ENCODE measurements around the gene GRM1. TPM values are rescaled to one million over a fixed set of nuclear protein-coding genes. Genes with fewer than 3 reads are reported as not detected.

Gene GRM1
- polyA plus RNA-seq, 2 of the 4 experiments (the other 2 are of a cell fraction): 0.04 TPM; not detected in 1

- H3K4me2 ChIP-seq: no peak overlapping the region
- DNase-seq (ENCODE audit: low read depth in 1 of 2, low spot score in 1 of 2): no peak
- no peaks in the 10 kb centered on the region for H3K4me1 ChIP-seq
- FAIRE-seq: no peak
- no peak overlapping the region for H3K27ac ChIP-seq
- WGBS (ENCODE audit: missing lambda C conversion rate): 8% methylated on average over 1 of the region's 1 CpG
- TF ChIP-seq E2F6 (IDR thresholded peaks at IDR 0.05; ENCODE audit: borderline replicate concordance, low read depth) (no peak), BHLHE40 (IDR thresholded peaks at IDR 0.05; ENCODE audit: low read depth, low read length) (no peak), FOSL2 (IDR thresholded peaks at IDR 0.05) (no peak), FOSL2 (CRISPR knock-in tag; IDR thresholded peaks at IDR 0.05) (no peak), MAZ (IDR thresholded peaks at IDR 0.05; ENCODE audit: borderline replicate concordance, low read depth, low read length) (no peak), CEBPB (IDR thresholded peaks at IDR 0.05) (no peak), FOSB (CRISPR knock-in tag; IDR thresholded peaks at IDR 0.05) (no peak), USF2 (IDR thresholded peaks at IDR 0.05) (no peak), HOXB13 (CRISPR knock-in tag; IDR thresholded peaks at IDR 0.05; ENCODE audit: low read depth) (no peak), ATOH8 (CRISPR knock-in tag; IDR thresholded peaks at IDR 0.05; ENCODE audit: low read depth) (no peak), ELK1 (IDR thresholded peaks at IDR 0.05; ENCODE audit: low read depth, low read length) (no peak), HES2 (IDR thresholded peaks at IDR 0.05) (no peak), ZC3H11A (IDR thresholded peaks at IDR 0.05) (no peak), HOXA7 (CRISPR knock-in tag; IDR thresholded peaks at IDR 0.05) (no peak), RAD21 (conservative IDR thresholded peaks at IDR 0.05 in 1 of 2, IDR thresholded peaks at IDR 0.05 in 1 of 2) (no peak), RFX5 (IDR thresholded peaks at IDR 0.05) (no peak)
- POLR2A ChIA-PET: no interaction called here
- no peak overlapping the region for H3K4me3 ChIP-seq
- ATAC-seq: no peak
- CTCF ChIA-PET: no interaction called here
- H3K9me3 ChIP-seq: no peaks in the 10 kb centered on the region
Observed at GRCh38 chr6:146287691-146288369, 259.0 kb downstream of the GRM1 start.

- H3K27ac ChIP-seq: no peak overlapping the region
- ChIA-PET CTCF (no interaction called here), POLR2A (no interaction called here)
- H3K9me3 ChIP-seq: no peaks in the 10 kb centered on the region
- no peak for DNase-seq (ENCODE audit: low read depth in 1 of 2, low spot score in 1 of 2)
- H3K4me3 ChIP-seq: no peak overlapping the region
- no peak for ATAC-seq
- 64% methylated on average over 5 of the region's 5 CpGs for WGBS (ENCODE audit: missing lambda C conversion rate)
- TF ChIP-seq ELK1 (IDR thresholded peaks at IDR 0.05; ENCODE audit: low read depth, low read length) (no peak), ZNF302 (CRISPR knock-in tag; IDR thresholded peaks at IDR 0.05) (no peak), CTCF (IDR thresholded peaks at IDR 0.05) (no peak), HOXB13 (CRISPR knock-in tag; IDR thresholded peaks at IDR 0.05; ENCODE audit: low read depth) (no peak)
- FAIRE-seq: no peak
- no peak overlapping the region for H3K4me2 ChIP-seq
- no peaks in the 10 kb centered on the region for H3K4me1 ChIP-seq
Observed at GRCh38 chr6:146289816-146290588, 261.1 kb downstream of the GRM1 start.

Data from A549 (cell line).